C4-2B (cell line): ENCODE data around the gene PACSIN1.

ENCODE experiments used
- ZFX ChIP-seq: fragments of 450-650 bp; IDR thresholded peaks from 2 replicates; pipeline ENCODE4 v1.6.1; 2017
- TF ChIP-seq, protein P1 (sequence below): fragments of 450-650 bp; conservative IDR thresholded peaks from 2 replicates; pipeline ENCODE4 v1.5.1; 2017; ENCODE audit warnings: mild to moderate bottlenecking

- TF ChIP-seq, protein P1, sequence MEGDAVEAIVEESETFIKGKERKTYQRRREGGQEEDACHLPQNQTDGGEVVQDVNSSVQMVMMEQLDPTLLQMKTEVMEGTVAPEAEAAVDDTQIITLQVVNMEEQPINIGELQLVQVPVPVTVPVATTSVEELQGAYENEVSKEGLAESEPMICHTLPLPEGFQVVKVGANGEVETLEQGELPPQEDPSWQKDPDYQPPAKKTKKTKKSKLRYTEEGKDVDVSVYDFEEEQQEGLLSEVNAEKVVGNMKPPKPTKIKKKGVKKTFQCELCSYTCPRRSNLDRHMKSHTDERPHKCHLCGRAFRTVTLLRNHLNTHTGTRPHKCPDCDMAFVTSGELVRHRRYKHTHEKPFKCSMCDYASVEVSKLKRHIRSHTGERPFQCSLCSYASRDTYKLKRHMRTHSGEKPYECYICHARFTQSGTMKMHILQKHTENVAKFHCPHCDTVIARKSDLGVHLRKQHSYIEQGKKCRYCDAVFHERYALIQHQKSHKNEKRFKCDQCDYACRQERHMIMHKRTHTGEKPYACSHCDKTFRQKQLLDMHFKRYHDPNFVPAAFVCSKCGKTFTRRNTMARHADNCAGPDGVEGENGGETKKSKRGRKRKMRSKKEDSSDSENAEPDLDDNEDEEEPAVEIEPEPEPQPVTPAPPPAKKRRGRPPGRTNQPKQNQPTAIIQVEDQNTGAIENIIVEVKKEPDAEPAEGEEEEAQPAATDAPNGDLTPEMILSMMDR = no peak
- no peak for TF ChIP-seq ZFX
Observed at GRCh38 chr6:34580707-34581560, 115.1 kb downstream of the PACSIN1 start.
